ENCODE results near the gene SLC38A1. TPM values are rescaled to one million over a fixed set of nuclear protein-coding genes. Genes with fewer than 3 reads are reported as not detected.
"Not testable (repeated sequence)": the region's sequence is repeated elsewhere in the genome, so short reads cannot be mapped to it uniquely, and the experiment has no call there.

Gene SLC38A1
- polyA plus RNA-seq, 2 of the 4 experiments (the other 2 are of a cell fraction), result 62.7 to 231 TPM

GRCh38 chr12:46253544-46254162 is 15.2 kb downstream of the SLC38A1 start (continued):
- no peak for TF ChIP-seq POLR2A (IDR thresholded peaks at IDR 0.05; ENCODE audit: low read length)
- TF ChIP-seq KDM1A (IDR thresholded peaks at IDR 0.05; ENCODE audit: low read depth), result no peak
- TF ChIP-seq HDAC2 (IDR thresholded peaks at IDR 0.05), result no peak
- no peak for TF ChIP-seq SMC3 (IDR thresholded peaks at IDR 0.05)
- TF ChIP-seq CHD4 (IDR thresholded peaks at IDR 0.05; ENCODE audit: borderline replicate concordance), result no peak
- TF ChIP-seq ESRRA (IDR thresholded peaks at IDR 0.05; ENCODE audit: borderline replicate concordance, low read length), result no peak

- H3K9me3 ChIP-seq, result peaks cover 23% of the 10 kb centered on the region; the same call in 1 of the 3 replicates
- H3K4me2 ChIP-seq; FAIRE-seq; H3K4me3 ChIP-seq; DNase-seq (ENCODE audit: low read depth in 1 of 2, low spot score in 1 of 2); POLR2A ChIA-PET; CTCF ChIA-PET; ATAC-seq; H3K27ac ChIP-seq: not testable (repeated sequence)
- 97% methylated on average over 5 of the region's 5 CpGs for WGBS (ENCODE audit: missing lambda C conversion rate)
- peaks cover 11% of the 10 kb centered on the region; the same call in 1 of the 3 replicates for H3K4me1 ChIP-seq
Observed at GRCh38 chr12:46251994-46252393, 16.8 kb downstream of the SLC38A1 start.

DNA sequence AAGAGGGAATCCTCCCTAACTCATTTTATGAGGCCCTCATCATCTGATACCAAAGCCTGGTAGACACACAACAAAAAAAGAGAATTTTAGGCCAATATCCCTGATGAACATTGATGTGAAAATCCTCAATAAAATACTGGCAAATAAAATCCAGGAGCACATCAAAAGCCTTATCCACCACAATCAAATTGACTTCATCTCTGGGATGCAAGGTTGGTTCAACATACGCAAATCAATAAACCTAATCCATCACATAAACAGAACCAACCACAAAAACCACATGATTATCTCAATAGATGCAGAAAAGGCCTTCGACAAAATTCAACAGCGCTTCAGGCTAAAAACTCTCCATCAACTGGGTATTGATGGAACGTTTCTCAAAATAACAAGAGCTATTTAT is 18.9 kb downstream of the SLC38A1 start:
- FAIRE-seq; H3K4me2 ChIP-seq; POLR2A ChIA-PET; ATAC-seq; H3K27ac ChIP-seq; H3K4me1 ChIP-seq; CTCF ChIA-PET; H3K4me3 ChIP-seq; DNase-seq (ENCODE audit: low read depth in 1 of 2, low spot score in 1 of 2): not testable (repeated sequence)
- peaks cover 30% of the 10 kb centered on the region for H3K9me3 ChIP-seq
- 91% methylated on average over 4 of the region's 4 CpGs for WGBS (ENCODE audit: missing lambda C conversion rate)

DNA sequence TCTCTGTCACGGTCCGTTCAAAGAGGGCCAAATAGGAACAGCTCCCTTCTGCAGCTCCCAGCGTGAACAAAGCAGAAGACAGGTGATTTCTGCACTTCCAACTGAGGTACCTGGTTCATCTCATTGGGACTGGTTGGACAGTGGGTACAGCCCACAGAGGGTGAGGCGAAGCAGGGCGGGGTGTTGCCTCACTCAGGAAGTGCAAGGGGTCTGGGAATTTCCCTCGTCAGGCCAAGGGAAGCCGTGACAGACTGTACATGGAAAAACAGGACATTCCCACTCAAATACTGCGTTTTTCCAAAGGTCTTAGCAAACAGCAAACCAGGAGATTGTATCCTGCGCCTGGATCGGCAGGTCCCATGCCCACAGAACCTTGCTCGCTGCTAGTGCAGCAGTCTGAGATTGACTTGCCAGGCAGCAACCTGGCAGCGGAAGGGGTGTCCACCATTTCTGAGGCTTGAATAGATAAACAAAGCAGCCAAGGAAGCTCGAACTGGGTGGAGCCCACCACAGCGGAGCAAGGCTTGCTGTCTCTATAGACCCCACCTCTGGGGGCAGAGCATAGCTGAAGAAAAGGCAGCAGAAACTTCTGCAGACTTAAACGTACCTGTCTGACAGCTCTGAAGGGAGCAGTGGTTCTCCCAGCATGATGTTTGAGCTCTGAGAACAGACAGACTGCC is 22.7 kb downstream of the SLC38A1 start:
- Histone ChIP-seq H3K4me3 (no peak overlapping the region), H3K4me1 (no peaks in the 10 kb centered on the region), H3K9me3 (peaks cover 32% of the 10 kb centered on the region), H3K4me2 (no peak overlapping the region), H3K27ac (no peak overlapping the region)
- ATAC-seq (no peak), FAIRE-seq (no peak), DNase-seq (ENCODE audit: low read depth in 1 of 2, low spot score in 1 of 2) (no peak)
- POLR2A ChIA-PET, result no interaction called here
- TF ChIP-seq NFE2L2 (conservative IDR thresholded peaks at IDR 0.05; ENCODE audit: low read length), result no peak
- no peak for TF ChIP-seq CBX8 (IDR thresholded peaks at IDR 0.05)
- WGBS (ENCODE audit: missing lambda C conversion rate), result 94% methylated on average over 15 of the region's 15 CpGs
- CTCF ChIA-PET, result interaction anchor here (0.5 to 1.1 kb wide), 2 partner anchors 25 to 1485 kb away, joined by 3 read pairs; no protein-coding TSS in a partner anchor

DNA sequence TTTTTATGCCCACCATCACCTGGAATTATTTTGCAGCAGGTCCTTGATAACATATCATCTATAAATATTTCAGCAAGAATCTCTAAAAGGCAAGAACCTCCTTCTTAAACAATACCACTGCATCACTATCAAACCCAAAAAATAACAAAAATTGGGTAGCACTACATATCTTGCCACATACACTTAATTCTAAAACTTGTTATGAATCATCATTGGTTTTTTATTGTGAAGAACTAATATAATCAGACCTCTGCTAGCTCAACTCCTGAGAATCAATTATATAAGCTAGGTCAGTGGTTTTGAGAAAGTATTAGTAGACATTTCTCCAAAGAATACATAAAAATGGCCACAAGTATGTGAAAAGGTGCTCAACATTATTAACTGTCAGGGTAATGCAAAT is 23.8 kb downstream of the SLC38A1 start:
- Histone ChIP-seq H3K4me3 (no peak overlapping the region), H3K4me2 (no peak overlapping the region), H3K27ac (no peak overlapping the region), H3K4me1 (no peaks in the 10 kb centered on the region), H3K9me3 (peaks cover 21% of the 10 kb centered on the region)
- DNase-seq (ENCODE audit: low read depth in 1 of 2, low spot score in 1 of 2) (no peak), ATAC-seq (no peak), FAIRE-seq (no peak)
- TF ChIP-seq ZNF302 (CRISPR knock-in tag; IDR thresholded peaks at IDR 0.05) (no peak), GATA3 (IDR thresholded peaks at IDR 0.05; ENCODE audit: borderline replicate concordance) (no peak), HOXB5 (CRISPR knock-in tag; IDR thresholded peaks at IDR 0.05) (no peak), TFCP2L1 (CRISPR knock-in tag; IDR thresholded peaks at IDR 0.05) (no peak), ZSCAN20 (CRISPR knock-in tag; IDR thresholded peaks at IDR 0.05) (no peak), KDM5A (IDR thresholded peaks at IDR 0.05) (no peak), USF2 (IDR thresholded peaks at IDR 0.05) (no peak), MYC (IDR thresholded peaks at IDR 0.05; ENCODE audit: borderline replicate concordance, low read length) (no peak), FOSL2 (IDR thresholded peaks at IDR 0.05) (no peak), FOSL2 (CRISPR knock-in tag; IDR thresholded peaks at IDR 0.05) (no peak), CEBPB (IDR thresholded peaks at IDR 0.05) (no peak), JUN (IDR thresholded peaks at IDR 0.05) (no peak), NR3C1 (IDR thresholded peaks at IDR 0.05) (no peak)
- TF ChIP-seq, protein P1, sequence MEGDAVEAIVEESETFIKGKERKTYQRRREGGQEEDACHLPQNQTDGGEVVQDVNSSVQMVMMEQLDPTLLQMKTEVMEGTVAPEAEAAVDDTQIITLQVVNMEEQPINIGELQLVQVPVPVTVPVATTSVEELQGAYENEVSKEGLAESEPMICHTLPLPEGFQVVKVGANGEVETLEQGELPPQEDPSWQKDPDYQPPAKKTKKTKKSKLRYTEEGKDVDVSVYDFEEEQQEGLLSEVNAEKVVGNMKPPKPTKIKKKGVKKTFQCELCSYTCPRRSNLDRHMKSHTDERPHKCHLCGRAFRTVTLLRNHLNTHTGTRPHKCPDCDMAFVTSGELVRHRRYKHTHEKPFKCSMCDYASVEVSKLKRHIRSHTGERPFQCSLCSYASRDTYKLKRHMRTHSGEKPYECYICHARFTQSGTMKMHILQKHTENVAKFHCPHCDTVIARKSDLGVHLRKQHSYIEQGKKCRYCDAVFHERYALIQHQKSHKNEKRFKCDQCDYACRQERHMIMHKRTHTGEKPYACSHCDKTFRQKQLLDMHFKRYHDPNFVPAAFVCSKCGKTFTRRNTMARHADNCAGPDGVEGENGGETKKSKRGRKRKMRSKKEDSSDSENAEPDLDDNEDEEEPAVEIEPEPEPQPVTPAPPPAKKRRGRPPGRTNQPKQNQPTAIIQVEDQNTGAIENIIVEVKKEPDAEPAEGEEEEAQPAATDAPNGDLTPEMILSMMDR (IDR thresholded peaks at IDR 0.05), result no peak
- ChIA-PET POLR2A (no interaction called here), CTCF (interaction anchor here (0.9 to 1.2 kb wide), 2 partner anchors 13 to 16 kb away, joined by 3 read pairs; no protein-coding TSS in a partner anchor)
